Measurements from ENCODE around the gene LRRIQ1. TPM values are rescaled to one million over a fixed set of nuclear protein-coding genes. Genes with fewer than 3 reads are reported as not detected.

Gene LRRIQ1
- total RNA-seq, 1 donor from 2014 or later, result 8.7 TPM

- DNase-seq (ENCODE audit: low read depth), result no peak
Observed at GRCh38 chr12:85060916-85061315, 24.8 kb downstream of the LRRIQ1 start.

GRCh38 chr12:85065837-85066482, 29.8 kb downstream of the LRRIQ1 start:
- DNase-seq (ENCODE audit: low read depth), result no peak

GRCh38 chr12:85072826-85073225, 36.7 kb downstream of the LRRIQ1 start:
- DNase-seq (ENCODE audit: low read depth), result no peak

GRCh38 chr12:85076688-85077430, 40.7 kb downstream of the LRRIQ1 start:
- peak; percentile 97 for DNase-seq (ENCODE audit: low read depth)

GRCh38 chr12:85085066-85085465, 48.9 kb downstream of the LRRIQ1 start:
- no peak for DNase-seq (ENCODE audit: low read depth)

GRCh38 chr12:85089792-85090191, 53.6 kb downstream of the LRRIQ1 start:
- DNase-seq (ENCODE audit: low read depth), result no peak

- no peak for DNase-seq (ENCODE audit: low read depth)
Observed at GRCh38 chr12:85092814-85093370, 56.7 kb downstream of the LRRIQ1 start.

- no peak for DNase-seq (ENCODE audit: low read depth)
Observed at GRCh38 chr12:85095501-85095900, 59.4 kb downstream of the LRRIQ1 start.

GRCh38 chr12:85130646-85131045, 94.5 kb downstream of the LRRIQ1 start:
- no peak for DNase-seq (ENCODE audit: low read depth)

- DNase-seq (ENCODE audit: low read depth), result peak; percentile 41
Observed at GRCh38 chr12:85138833-85139232, 102.7 kb downstream of the LRRIQ1 start.

- no peak for DNase-seq (ENCODE audit: low read depth)
Observed at GRCh38 chr12:85147331-85147730, 111.2 kb downstream of the LRRIQ1 start.

- DNase-seq (ENCODE audit: low read depth), result no peak
Observed at GRCh38 chr12:85152311-85152729, 116.2 kb downstream of the LRRIQ1 start.

- DNase-seq (ENCODE audit: low read depth), result peak; percentile 47
Observed at GRCh38 chr12:85155791-85156190, 119.6 kb downstream of the LRRIQ1 start.

GRCh38 chr12:85156569-85156968, 120.4 kb downstream of the LRRIQ1 start:
- DNase-seq (ENCODE audit: low read depth), result no peak

GRCh38 chr12:85157035-85157603, 121.0 kb downstream of the LRRIQ1 start:
- no peak for DNase-seq (ENCODE audit: low read depth)

- no peak for DNase-seq (ENCODE audit: low read depth)
Observed at GRCh38 chr12:85163752-85164321, 127.7 kb downstream of the LRRIQ1 start.

GRCh38 chr12:85179680-85180270, 143.6 kb downstream of the LRRIQ1 start:
- DNase-seq (ENCODE audit: low read depth), result peak; percentile 83

GRCh38 chr12:85182699-85183098, 146.5 kb downstream of the LRRIQ1 start:
- peak; percentile 96 for DNase-seq (ENCODE audit: low read depth)

GRCh38 chr12:85183855-85184254, 147.7 kb downstream of the LRRIQ1 start:
- no peak for DNase-seq (ENCODE audit: low read depth)

GRCh38 chr12:85186236-85186635, 150.1 kb downstream of the LRRIQ1 start:
- DNase-seq (ENCODE audit: low read depth), result no peak

GRCh38 chr12:85188619-85189018, 152.5 kb downstream of the LRRIQ1 start:
- DNase-seq (ENCODE audit: low read depth), result no peak

GRCh38 chr12:85190728-85191127, 154.6 kb downstream of the LRRIQ1 start:
- DNase-seq (ENCODE audit: low read depth), result no peak

Data from renal cortical epithelial cell (primary cell).